ENCODE data around the gene LYL1. TPM values are rescaled to one million over a fixed set of nuclear protein-coding genes. Genes with fewer than 3 reads are reported as not detected.

The LYL1 gene
- total and polyA plus RNA-seq, 2 donors from 2014 or later: 8.5 to 13.8 TPM

GRCh38 chr19:13146763-13147563 is 44.3 kb upstream of the LYL1 start:
- Histone ChIP-seq H3K27ac (ENCODE audit: low read depth in 2 of 2, low read length in 2 of 2) (no peak overlapping the region), H3K9ac (ENCODE audit: low read length in 3 of 3) (no peak overlapping the region), H3K4me1 (ENCODE audit: control insufficient read depth in 2 of 3, insufficient read depth in 2 of 3, low read depth in 1 of 3, low read length in 3 of 3) (peaks cover 0 to 7% (median 0%) of the 10 kb centered on the region in 3 donors), H3K27me3 (ENCODE audit: control insufficient read depth, insufficient read depth, low read length) (no peaks in the 10 kb centered on the region), H3K36me3 (ENCODE audit: control insufficient read depth in 2 of 3, insufficient read depth in 3 of 3, low read length in 3 of 3) (peaks cover 0 to 2% (median 0%) of the 10 kb centered on the region in 3 donors), H3K4me3 (ENCODE audit: low read length in 3 of 3) (no peak overlapping the region), H3K9me3 (ENCODE audit: control insufficient read depth in 2 of 3, insufficient read depth in 1 of 3, low read length in 3 of 3) (no peaks in the 10 kb centered on the region)
- intact Hi-C loops (cut with DNase I): no loop called here
- FAIRE-seq (no peak), DNase-seq (no peak)
- TF ChIP-seq CTCF (IDR thresholded peaks at IDR 0.05; ENCODE audit: borderline replicate concordance, extremely low read depth, insufficient read depth): no peak

- no peak for FAIRE-seq
- Histone ChIP-seq H3K27me3 (ENCODE audit: control insufficient read depth, insufficient read depth, low read length) (no peaks in the 10 kb centered on the region), H3K9me3 (ENCODE audit: control insufficient read depth in 2 of 3, insufficient read depth in 1 of 3, low read length in 3 of 3) (no peaks in the 10 kb centered on the region), H3K4me1 (ENCODE audit: control insufficient read depth in 2 of 3, insufficient read depth in 2 of 3, low read depth in 1 of 3, low read length in 3 of 3) (no peaks in the 10 kb centered on the region), H3K36me3 (ENCODE audit: control insufficient read depth in 2 of 3, insufficient read depth in 3 of 3, low read length in 3 of 3) (peaks cover 0 to 14% (median 8%) of the 10 kb centered on the region in 3 donors), H3K9ac (ENCODE audit: low read length in 3 of 3) (no peak overlapping the region), H3K4me3 (ENCODE audit: low read length in 3 of 3) (no peak overlapping the region), H3K27ac (ENCODE audit: low read depth in 2 of 2, low read length in 2 of 2) (no peak overlapping the region)
- TF ChIP-seq CTCF (IDR thresholded peaks at IDR 0.05; ENCODE audit: borderline replicate concordance, extremely low read depth, insufficient read depth): no peak
- intact Hi-C loops (cut with DNase I): no loop called here
- no peak for DNase-seq
These were observed 37.1 kb upstream of the LYL1 start for GRCh38 chr19:13139633-13140311.

- Histone ChIP-seq H3K27me3 (ENCODE audit: control insufficient read depth, insufficient read depth, low read length) (no peaks in the 10 kb centered on the region), H3K4me1 (ENCODE audit: control insufficient read depth in 2 of 3, insufficient read depth in 2 of 3, low read depth in 1 of 3, low read length in 3 of 3) (no peaks in the 10 kb centered on the region), H3K9ac (ENCODE audit: low read length in 3 of 3) (no peak overlapping the region), H3K36me3 (ENCODE audit: control insufficient read depth in 2 of 3, insufficient read depth in 3 of 3, low read length in 3 of 3) (peaks cover 0 to 14% (median 6%) of the 10 kb centered on the region in 3 donors), H3K4me3 (ENCODE audit: low read length in 3 of 3) (no peak overlapping the region), H3K9me3 (ENCODE audit: control insufficient read depth in 2 of 3, insufficient read depth in 1 of 3, low read length in 3 of 3) (no peaks in the 10 kb centered on the region), H3K27ac (ENCODE audit: low read depth in 2 of 2, low read length in 2 of 2) (no peak overlapping the region)
- TF ChIP-seq CTCF (IDR thresholded peaks at IDR 0.05; ENCODE audit: borderline replicate concordance, extremely low read depth, insufficient read depth): no peak
- intact Hi-C loops (cut with DNase I): no loop called here
- DNase-seq: no peak
- FAIRE-seq: no peak
These were observed 36.2 kb upstream of the LYL1 start for GRCh38 chr19:13138916-13139198.

All from kidney (tissue), 14 donors.